Measurements from ENCODE around the gene RSPO4.

Gene RSPO4

DNA sequence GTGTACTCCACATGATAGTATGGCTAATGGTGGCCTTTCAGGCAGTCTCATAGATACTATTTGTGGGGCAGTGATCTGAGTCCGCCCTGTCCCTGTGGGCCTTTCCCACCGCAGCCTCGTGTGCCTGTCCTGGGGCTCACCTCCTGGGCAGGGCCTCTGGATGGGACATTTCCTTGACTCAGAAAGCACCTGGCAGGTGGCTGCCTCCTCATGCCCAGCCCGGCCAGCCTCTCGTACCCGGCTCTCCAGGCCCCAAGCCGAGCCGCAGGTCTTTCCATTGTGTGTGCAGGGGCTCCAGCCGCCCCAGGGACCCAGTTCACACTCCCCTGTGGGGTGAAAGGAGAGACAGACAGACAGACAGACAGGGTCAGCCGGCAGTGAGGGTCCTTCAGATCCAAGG, 38.3 kb downstream of the RSPO4 start:
- TF ChIP-seq, protein P1, sequence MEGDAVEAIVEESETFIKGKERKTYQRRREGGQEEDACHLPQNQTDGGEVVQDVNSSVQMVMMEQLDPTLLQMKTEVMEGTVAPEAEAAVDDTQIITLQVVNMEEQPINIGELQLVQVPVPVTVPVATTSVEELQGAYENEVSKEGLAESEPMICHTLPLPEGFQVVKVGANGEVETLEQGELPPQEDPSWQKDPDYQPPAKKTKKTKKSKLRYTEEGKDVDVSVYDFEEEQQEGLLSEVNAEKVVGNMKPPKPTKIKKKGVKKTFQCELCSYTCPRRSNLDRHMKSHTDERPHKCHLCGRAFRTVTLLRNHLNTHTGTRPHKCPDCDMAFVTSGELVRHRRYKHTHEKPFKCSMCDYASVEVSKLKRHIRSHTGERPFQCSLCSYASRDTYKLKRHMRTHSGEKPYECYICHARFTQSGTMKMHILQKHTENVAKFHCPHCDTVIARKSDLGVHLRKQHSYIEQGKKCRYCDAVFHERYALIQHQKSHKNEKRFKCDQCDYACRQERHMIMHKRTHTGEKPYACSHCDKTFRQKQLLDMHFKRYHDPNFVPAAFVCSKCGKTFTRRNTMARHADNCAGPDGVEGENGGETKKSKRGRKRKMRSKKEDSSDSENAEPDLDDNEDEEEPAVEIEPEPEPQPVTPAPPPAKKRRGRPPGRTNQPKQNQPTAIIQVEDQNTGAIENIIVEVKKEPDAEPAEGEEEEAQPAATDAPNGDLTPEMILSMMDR (IDR thresholded peaks at IDR 0.05; ENCODE audit: extremely low read depth, insufficient read depth, missing control alignments) = no peak
- no peak for DNase-seq (ENCODE audit: low spot score)
- in situ Hi-C loops (cut with MboI; ENCODE audit: low pct_unique_long_range_greater_than_20kb, low sequenced_read_pairs, unreplicated experiment) = no loop called here

DNA sequence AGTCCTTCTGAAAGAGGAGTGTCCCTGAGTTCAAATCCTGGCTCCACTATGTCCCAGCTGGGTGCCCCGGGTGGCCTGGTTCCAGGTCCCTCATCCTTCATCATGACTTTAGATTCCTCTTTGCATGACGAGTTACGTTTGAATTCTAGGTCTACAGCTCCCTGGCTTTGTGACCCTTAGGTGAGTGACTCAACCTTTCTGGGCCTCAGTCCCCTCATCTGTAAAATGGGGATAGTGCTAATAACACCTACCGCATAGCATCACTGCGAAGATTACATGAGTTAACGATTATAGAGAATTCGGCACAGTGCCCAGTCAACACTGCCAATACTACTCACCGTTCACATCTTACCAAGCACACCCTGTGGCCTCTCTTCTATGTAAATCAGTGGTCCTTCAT, 39.4 kb downstream of the RSPO4 start:
- TF ChIP-seq, protein P1 (IDR thresholded peaks at IDR 0.05; ENCODE audit: extremely low read depth, insufficient read depth, missing control alignments) = no peak
- in situ Hi-C loops (cut with MboI; ENCODE audit: low pct_unique_long_range_greater_than_20kb, low sequenced_read_pairs, unreplicated experiment) = no loop called here
- DNase-seq (ENCODE audit: low spot score) = no peak

DNA sequence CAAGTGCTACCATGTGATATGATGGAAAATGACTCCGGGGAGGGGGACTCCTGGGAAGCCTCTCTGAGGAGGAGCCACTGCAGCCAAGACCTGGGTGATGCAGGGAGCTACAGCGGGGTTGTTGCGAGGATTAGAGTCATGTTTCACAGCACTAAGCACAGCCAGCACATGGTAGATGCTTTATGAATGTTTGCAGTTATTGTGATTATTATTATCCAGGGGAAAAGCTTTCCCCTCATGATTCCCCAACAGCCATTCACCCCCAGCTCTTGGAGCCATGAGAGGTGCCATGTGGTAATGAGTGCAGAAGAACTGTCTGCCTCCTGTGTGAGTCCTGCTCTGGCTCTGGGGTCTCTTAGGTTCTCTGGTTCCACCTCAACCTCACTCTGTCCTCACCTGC, 39.9 kb downstream of the RSPO4 start:
- no peak for DNase-seq (ENCODE audit: low spot score)
- TF ChIP-seq, protein P1 (IDR thresholded peaks at IDR 0.05; ENCODE audit: extremely low read depth, insufficient read depth, missing control alignments) = no peak
- in situ Hi-C loops (cut with MboI; ENCODE audit: low pct_unique_long_range_greater_than_20kb, low sequenced_read_pairs, unreplicated experiment) = no loop called here

DNA sequence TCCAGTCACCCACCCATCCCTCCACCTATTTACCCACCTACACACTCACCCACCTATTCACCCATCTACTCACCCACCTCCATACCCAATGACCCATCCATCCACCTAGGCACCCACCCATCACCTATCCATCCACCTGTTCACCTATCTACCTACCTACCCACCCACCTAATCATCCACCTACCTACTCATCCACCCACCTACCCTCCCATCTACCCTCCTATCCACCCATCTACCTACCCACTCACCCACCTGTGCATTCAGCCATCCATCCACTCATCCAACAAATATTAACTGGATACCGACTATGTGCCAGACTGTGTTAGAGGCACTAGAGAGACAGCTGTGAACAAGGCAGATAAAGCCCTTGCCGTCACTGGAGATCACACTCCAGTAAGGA, 40.3 kb downstream of the RSPO4 start:
- no peak for DNase-seq (ENCODE audit: low spot score)
- TF ChIP-seq, protein P1 (IDR thresholded peaks at IDR 0.05; ENCODE audit: extremely low read depth, insufficient read depth, missing control alignments) = no peak
- in situ Hi-C loops (cut with MboI; ENCODE audit: low pct_unique_long_range_greater_than_20kb, low sequenced_read_pairs, unreplicated experiment) = no loop called here

DNA sequence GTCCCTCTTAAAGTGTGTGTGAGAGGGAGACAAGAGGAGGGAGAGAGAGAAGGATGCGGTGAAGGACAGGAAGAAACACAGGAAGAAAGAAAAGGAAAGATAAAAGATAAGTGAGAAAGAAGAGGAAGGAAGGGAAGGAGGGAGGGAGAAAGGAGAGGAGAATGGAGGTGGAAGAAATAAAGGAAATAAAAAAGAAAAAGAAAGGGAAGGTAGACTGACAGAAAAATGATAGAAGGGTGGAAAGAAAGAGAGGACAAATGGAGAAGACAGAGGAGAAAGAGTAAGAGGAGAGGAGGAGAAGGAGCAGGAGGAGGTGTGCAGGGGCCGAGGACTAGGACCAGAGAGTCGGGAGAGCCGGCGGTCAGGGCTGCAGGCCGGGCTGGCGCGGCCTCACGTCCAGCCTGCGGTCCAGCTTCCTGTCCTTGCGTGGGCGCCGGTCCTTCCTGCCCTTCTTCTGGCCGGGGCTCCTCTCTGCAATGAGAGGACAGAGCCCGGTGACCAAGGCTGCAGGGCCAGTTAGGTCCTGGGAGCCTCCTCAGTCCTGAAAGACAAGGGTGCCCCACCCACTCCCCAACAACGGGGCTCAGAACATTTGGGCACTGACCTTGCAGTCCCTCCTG, 42.0 kb downstream of the RSPO4 start:
- in situ Hi-C loops (cut with MboI; ENCODE audit: low pct_unique_long_range_greater_than_20kb, low sequenced_read_pairs, unreplicated experiment) = loop anchor here (5.0 kb wide), 1 partner anchor 143 kb away; no protein-coding TSS in a partner anchor
- no peak for DNase-seq (ENCODE audit: low spot score)
- TF ChIP-seq, protein P1 (IDR thresholded peaks at IDR 0.05; ENCODE audit: extremely low read depth, insufficient read depth, missing control alignments) = no peak

DNA sequence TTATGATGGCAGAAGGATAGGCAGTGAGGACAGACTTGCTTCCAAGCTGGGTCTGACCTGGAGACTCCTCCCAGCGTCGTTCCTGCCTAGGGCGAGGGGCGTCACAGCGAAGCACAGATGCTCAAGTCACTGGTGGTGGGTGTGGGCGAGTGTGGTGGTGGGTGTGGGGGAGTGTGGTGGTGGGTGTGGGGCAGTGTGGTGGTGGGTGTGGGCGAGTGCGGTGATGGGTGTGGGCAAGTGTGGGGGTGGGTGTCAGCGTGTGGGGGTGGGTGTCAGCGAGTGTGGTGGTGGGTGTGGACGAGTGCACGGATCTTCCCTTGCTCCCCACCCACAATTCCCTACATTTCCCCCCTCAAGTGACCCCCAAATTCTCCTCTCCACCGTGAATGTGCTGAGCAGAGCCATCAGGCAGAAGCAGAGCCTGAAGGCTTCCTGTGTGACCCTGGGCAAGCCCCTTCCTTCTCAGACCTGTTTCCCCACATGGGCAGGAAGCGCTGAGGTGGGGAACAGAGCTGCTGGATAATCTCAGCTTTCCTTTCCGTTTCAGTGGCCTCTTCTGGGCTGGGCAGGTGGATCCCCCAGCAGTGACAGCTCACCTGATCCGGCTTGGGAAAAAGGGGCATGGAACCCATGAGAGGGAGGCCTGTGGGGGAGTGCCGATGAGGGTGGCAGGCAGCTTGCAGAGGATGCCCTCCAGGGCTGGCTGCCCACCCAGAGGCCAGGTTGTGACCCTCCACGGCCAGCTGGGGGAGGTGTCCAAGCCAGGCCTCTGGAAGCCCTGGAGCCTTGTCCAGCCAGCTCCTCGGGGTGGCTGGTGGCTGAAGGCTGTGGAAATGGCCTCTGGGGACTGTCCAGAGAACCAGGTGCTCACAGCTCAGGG, 42.9 kb downstream of the RSPO4 start:
- TF ChIP-seq, protein P1 (IDR thresholded peaks at IDR 0.05; ENCODE audit: extremely low read depth, insufficient read depth, missing control alignments) = no peak
- in situ Hi-C loops (cut with MboI; ENCODE audit: low pct_unique_long_range_greater_than_20kb, low sequenced_read_pairs, unreplicated experiment) = loop anchor here (5.0 kb wide), 1 partner anchor 142 kb away; no protein-coding TSS in a partner anchor
- DNase-seq (ENCODE audit: low spot score) = no peak
